HG02943 (cell line): ENCODE results near the gene MYH14.

Experiments used
- ATAC-seq: cut with Tn5 transposase; IDR thresholded peaks from one replicate; pipeline ENCODE4 v1.9.1; 2021; ENCODE audit warnings: mild to moderate bottlenecking, low read depth, moderate library complexity; ENCODE audit not compliant: unreplicated experiment

The MYH14 gene

DNA sequence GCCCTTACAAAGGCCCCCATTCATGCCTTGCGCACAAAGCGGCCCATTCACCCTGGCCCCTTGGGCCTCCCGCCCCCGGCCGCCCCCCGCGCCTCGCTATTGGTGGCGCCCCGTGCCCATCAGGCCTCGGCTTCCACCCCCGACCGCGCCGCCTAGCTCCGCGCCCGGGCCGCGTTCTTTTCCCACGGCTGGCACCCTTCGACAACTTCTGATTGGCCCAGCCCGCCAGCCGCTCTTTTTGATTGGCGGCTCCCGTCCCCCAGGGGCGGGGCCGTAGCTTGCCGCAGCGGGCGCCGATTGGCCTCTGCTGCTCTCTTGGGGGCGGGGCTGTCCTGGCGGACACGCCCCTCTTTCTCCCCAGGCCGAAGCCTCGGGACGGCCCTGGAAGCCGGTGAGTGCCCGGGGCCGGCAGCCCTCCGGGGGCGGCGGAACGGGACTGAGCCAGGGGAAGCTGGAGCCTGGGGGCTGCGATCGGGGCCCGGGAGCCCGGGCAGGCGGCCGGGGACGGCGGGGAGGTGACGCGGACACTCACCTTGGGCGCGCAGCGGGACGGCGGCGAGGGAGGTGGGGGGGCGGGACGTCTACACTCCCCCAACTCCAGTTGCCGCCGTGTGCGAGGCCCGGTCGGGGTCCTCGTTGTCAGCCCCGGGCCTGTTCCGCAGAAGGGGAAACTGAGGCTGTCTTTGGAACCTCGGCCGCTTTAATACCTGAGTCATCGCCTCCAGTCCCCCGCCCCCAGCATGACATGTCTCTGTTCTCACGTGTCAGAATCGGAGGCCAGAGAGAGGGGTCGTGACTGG, at the start of gene MYH14:
Gene MYH14, plus strand, starts transcription at position 342 of the 800 bp plus-strand sequence. CDS start 6,744 bp downstream, outside the sequence.
- no peak for ATAC-seq

GRCh38 chr19:50154529-50154928, 48.9 kb upstream of the MYH14 start:
- ATAC-seq, result no peak

DNA sequence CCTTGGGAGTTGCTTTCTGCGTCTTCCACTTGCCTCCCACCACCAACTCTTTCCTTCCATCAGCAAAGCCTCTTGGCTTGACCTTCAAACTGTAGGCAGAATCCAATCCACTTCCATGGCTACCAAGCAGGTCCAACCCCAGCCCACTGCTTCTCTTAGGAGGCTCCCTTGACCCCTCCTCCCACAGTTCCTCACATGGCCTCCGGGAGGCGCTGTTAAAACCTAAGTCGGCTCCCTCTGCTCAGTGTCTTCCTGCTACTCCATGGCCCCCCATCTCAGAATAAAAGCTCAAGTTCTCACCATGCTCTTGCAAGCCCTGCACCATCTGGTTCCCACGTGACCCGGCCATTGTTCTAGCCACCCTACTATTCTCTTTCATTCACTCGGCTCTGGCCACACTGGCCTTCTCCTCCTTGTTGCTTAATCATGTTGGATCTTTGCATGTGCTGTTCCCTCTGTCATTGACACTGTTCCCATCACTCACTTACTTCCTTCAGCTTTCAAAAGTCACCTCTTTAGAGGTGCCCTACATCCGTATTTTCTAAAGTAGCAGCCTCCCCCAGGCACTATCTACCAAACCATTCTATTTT, 47.8 kb upstream of the MYH14 start:
- no peak for ATAC-seq

GRCh38 chr19:50158577-50158976, 44.8 kb upstream of the MYH14 start:
- no peak for ATAC-seq

DNA sequence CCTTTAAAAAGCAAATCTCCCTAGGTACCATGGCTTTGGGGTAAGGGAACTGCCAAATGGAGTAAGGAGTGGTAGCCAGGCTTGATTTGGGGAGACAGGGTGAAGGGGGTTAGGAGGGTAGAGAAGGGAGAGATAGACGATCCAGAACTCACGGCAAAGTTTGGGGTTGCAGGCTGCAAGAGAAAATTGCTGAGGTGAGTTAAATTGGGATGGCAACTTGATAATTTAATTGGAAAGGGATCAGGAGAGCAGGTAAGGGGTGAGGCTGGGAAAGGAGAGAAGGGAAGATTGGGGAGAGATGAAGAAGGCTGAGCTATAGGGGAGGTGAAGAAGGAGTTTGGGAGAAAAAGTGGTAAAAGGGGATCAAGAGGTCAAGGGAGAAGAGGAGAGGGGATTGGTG, 44.3 kb upstream of the MYH14 start:
- no peak for ATAC-seq

- ATAC-seq, result no peak
These were observed 40.4 kb upstream of the MYH14 start, which contains the start of gene IZUMO2 for GRCh38 chr19:50162988-50163387. TSS of gene IZUMO2 (minus strand) at chr19:50163281. CDS start at chr19:50163194, 87 bp downstream.

DNA sequence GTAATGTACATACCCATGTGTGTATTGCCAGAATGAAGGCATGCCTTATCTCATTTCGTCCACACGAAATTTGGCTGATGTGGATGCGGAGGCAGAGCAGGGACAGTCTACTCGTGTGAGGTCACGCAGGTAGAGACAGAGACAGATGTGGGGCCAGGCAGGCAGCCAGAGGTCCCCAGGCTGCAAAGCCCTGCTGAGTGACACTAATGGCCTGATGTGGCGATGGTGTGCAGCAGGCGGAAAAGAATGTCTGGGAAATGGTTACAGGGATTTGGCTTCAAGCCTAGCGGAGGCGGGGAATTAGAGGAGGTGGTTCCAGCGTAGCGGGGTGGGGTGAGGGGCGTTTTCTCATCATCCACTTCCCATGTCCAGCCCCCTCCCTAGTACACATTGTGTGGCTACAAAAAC, 36.1 kb upstream of the MYH14 start:
- no peak for ATAC-seq

- no peak for ATAC-seq
These were observed 31.7 kb upstream of the MYH14 start for GRCh38 chr19:50171752-50172151.

- ATAC-seq, result no peak
These were observed 30.7 kb upstream of the MYH14 start for GRCh38 chr19:50172726-50173125.

GRCh38 chr19:50173127-50173526, 30.3 kb upstream of the MYH14 start:
- ATAC-seq, result no peak

DNA sequence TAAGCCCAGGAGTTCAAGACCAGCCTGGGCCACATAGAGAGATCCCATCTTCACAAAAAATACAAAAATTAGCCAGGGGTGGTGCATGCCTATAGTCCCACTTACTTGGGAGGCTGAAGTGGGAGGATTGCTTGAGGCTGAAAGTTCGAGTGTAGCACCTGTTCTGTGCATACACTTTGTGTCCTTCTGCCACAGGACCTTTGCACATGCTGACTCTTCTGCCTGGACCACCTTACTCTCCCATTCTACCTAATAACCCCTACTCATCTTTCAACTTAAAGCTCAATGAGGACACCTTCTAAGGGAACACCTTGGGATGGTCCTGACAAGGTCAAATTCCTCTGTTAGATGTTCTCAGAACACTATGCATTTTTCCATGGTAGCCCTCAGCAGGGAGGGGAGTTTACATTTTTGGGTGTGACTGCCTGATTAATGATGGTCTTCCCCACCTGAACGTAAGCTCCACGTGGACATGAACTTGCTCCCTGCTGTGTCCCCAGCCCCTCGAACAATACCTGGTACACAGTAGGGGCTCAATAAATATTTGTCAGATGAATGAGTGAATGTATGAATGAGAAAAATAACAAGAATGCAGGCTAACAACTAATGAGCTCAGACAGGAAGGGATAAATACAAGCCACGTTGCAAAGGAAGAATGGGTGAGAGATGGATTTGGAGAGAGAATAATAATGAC, 29.2 kb upstream of the MYH14 start:
- ATAC-seq, result no peak

DNA sequence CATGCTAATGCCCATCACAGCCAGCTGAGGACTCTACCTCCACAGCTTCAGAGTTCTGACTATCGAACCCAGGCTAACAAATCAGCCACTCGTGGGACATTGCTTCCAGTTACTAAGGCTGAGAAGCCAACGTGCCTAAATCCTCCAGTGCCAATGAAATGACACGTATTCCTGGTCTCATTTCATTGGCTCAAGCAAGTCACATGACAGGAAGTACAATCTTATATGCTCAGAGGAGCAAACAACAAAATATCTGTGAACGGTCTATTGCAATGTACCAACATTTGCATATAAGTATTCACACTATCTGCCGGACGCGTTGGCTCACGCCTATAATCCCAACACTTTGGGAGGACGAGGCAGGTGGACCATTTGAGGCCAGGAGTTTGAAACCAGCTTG, 27.5 kb upstream of the MYH14 start:
- no peak for ATAC-seq

DNA sequence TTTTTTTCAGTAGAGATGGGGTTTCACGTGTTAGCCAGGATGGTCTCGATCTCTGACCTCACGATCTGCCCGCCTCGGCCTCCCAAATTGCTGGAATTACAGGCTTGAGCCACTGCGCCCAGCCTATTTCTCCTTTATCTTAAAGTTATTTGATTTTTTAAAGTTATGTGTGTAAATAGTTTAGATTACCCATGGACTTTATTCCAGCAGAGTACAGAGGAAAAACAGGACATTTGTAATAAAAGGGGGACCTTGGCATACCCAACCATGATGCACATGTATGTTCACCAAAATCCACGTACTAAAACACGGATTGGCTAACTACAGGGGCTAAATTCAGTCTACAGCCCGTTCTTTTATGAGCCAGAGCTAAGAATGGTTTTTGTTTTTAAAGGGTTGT, 26.6 kb upstream of the MYH14 start:
- ATAC-seq, result no peak

- ATAC-seq, result no peak
These were observed 25.1 kb upstream of the MYH14 start for GRCh38 chr19:50178320-50178719.

GRCh38 chr19:50178859-50179537, 24.4 kb upstream of the MYH14 start:
- no peak for ATAC-seq

GRCh38 chr19:50181121-50181520, 22.3 kb upstream of the MYH14 start:
- ATAC-seq, result no peak

DNA sequence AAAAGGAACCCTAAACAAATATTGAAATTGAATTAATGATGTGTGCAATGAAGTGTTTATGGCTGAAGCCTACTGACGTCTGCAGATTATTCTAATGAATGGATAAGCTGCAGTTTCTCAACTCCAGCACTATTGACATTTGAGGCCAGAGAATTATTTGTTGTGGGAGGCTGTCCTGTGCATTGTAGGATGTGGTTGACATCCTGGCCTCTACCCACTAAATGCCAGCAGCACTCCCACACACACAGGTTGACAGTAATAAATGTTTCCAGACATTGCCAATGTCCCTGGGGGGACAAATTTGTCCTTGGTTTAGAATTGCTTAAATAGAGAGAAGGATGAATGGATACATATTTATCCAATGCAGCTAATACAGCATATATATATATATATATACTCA, 19.2 kb upstream of the MYH14 start:
- ATAC-seq, result no peak

- no peak for ATAC-seq
These were observed 15.5 kb upstream of the MYH14 start for GRCh38 chr19:50187937-50188336.

GRCh38 chr19:50189331-50189730, 14.1 kb upstream of the MYH14 start:
- no peak for ATAC-seq

- no peak for ATAC-seq
These were observed 13.0 kb upstream of the MYH14 start for GRCh38 chr19:50190439-50190891.

DNA sequence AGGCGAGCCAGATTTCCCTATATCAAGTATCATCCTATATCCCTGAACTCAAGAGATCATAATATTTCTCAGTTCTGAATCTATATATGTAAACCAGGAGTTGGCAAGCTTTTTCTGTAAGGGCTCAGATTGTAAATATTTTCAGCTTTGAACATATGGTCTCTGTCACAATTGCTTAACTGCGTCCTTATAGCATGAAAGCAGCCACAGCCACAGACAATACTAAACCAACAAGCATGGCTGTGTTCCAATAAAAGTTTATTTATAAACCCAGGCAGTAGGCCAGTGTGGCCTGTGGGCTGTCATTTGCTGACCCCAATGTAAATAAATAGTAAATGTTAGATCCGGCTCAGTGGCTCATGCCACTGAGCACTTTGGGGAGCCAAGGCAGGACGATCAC, 12.2 kb upstream of the MYH14 start:
- no peak for ATAC-seq
